Measurements from ENCODE around the gene RIPK4. TPM values are rescaled to one million over a fixed set of nuclear protein-coding genes. Genes with fewer than 3 reads are reported as not detected.

The RIPK4 gene
- total and polyA plus RNA-seq, 2 of the 13 experiments (the other 11 are each of a cell fraction or from before 2014, with no cell fraction given): 3.1 to 4.9 TPM

- H3K27ac ChIP-seq (ENCODE audit: extremely low read length, insufficient read depth, low read length): no peak overlapping the region
- no peaks in the 10 kb centered on the region for H3K9me3 ChIP-seq (ENCODE audit: low read length)
- CTCF ChIA-PET (ENCODE audit: low intra/inter-chr PET ratio, low total read pairs): no interaction called here
- no peak for FAIRE-seq
- peaks cover 6% of the 10 kb centered on the region for H3K79me2 ChIP-seq (ENCODE audit: insufficient read depth, low read length)
- no peak for DNase-seq (ENCODE audit: low spot score)
- no peak overlapping the region for H3K4me3 ChIP-seq (replicated peaks in 1 of 3; ENCODE audit: insufficient read depth in 1 of 3, low read depth in 2 of 3, low read length in 3 of 3)
- H3K9ac ChIP-seq (ENCODE audit: insufficient read depth, low read depth, low read length): no peak overlapping the region
- H4K20me1 ChIP-seq (ENCODE audit: insufficient read depth, low read length): peaks cover 21% of the 10 kb centered on the region; the same call in 1 of the 2 replicates
- in situ Hi-C loops (cut with HindIII; ENCODE audit: extremely low pct_ligation_motif_present, low pct_unique_long_range_greater_than_20kb) (no loop called here), intact Hi-C loops (cut with micrococcal nuclease; ENCODE audit: unreplicated experiment) (no loop called here)
- no peaks in the 10 kb centered on the region for H3K27me3 ChIP-seq (ENCODE audit: control insufficient read depth in 1 of 2, insufficient read depth in 2 of 2, low read length in 2 of 2)
- no peak for ATAC-seq
- H2AFZ ChIP-seq (ENCODE audit: low read length): no peak overlapping the region
- H3K4me1 ChIP-seq (ENCODE audit: insufficient read depth, low read length): peaks cover 41% of the 10 kb centered on the region
- WGBS (ENCODE audit: low lambda C conversion rate): 96% methylated on average over 16 of the region's 20 CpGs
- no peak overlapping the region for H3K4me2 ChIP-seq (ENCODE audit: low read depth, low read length)
- no TSS peak for BruUV-seq (replicated peaks)
- POLR2A ChIA-PET: interaction anchor here (4.2 kb wide), 1 partner anchor 21 kb away, joined by 29 read pairs; the partner anchor contains the start of gene RIPK4
- H3K36me3 ChIP-seq (replicated peaks in 1 of 2; ENCODE audit: control insufficient read depth in 1 of 2, insufficient read depth in 2 of 2, low read length in 2 of 2): peaks cover 36 to 69% of the 10 kb centered on the region in 2 experiments
- TF ChIP-seq ATF6 (CRISPR knock-in tag; conservative IDR thresholded peaks at IDR 0.05): no peak
- TF ChIP-seq ZSCAN30 (CRISPR knock-in tag; IDR thresholded peaks at IDR 0.05): no peak
- TF ChIP-seq ZFAT (CRISPR knock-in tag; conservative IDR thresholded peaks at IDR 0.05): no peak
- no peak for TF ChIP-seq ONECUT2 (CRISPR knock-in tag; IDR thresholded peaks at IDR 0.05)
- TF ChIP-seq ZFP82 (CRISPR knock-in tag; IDR thresholded peaks at IDR 0.05; ENCODE audit: borderline replicate concordance): no peak
- TF ChIP-seq RNF219 (CRISPR knock-in tag; IDR thresholded peaks at IDR 0.05): no peak
- no peak for TF ChIP-seq ZNF589 (CRISPR knock-in tag; conservative IDR thresholded peaks at IDR 0.05)
- TF ChIP-seq ZGPAT (CRISPR knock-in tag; IDR thresholded peaks at IDR 0.05): no peak
- no peak for TF ChIP-seq IRF9 (CRISPR knock-in tag; IDR thresholded peaks at IDR 0.05; ENCODE audit: borderline replicate concordance)
- TF ChIP-seq NR2C2 (CRISPR knock-in tag; IDR thresholded peaks at IDR 0.05; ENCODE audit: borderline replicate concordance): no peak
- no peak for TF ChIP-seq ARNTL (CRISPR knock-in tag; IDR thresholded peaks at IDR 0.05)
- no peak for TF ChIP-seq CENPBD1 (CRISPR knock-in tag; IDR thresholded peaks at IDR 0.05; ENCODE audit: borderline replicate concordance, low read depth)
- TF ChIP-seq MED13 (CRISPR knock-in tag; IDR thresholded peaks at IDR 0.05): no peak
- no peak for TF ChIP-seq ZBTB14 (CRISPR knock-in tag; IDR thresholded peaks at IDR 0.05)
Observed at GRCh38 chr21:41747943-41748738, 18.7 kb downstream of the RIPK4 start.
